Endothelial cell (in vitro differentiated cells): ENCODE data around the gene VAC14. TPM values are rescaled to one million over a fixed set of nuclear protein-coding genes. Genes with fewer than 3 reads are reported as not detected.
"Not testable (repeated sequence)": the region's sequence is repeated elsewhere in the genome, so short reads cannot be mapped to it uniquely, and the experiment has no call there.

Experiments
- DNase-seq: peaks from one replicate; pipeline ENCODE4 v3.0.0; 2021; ENCODE audit warnings: low spot score
- H3K27ac Mint-ChIP-seq: one replicate; pipeline ENCODE4 v1.8.0; 2021; ENCODE audit warnings: mixed read lengths, inconsistent platforms; ENCODE audit not compliant: unreplicated experiment
- H3K27me3 Mint-ChIP-seq: one replicate; pipeline ENCODE4 v1.8.0; 2021; ENCODE audit warnings: mild to moderate bottlenecking, moderate library complexity, mixed read lengths, inconsistent platforms; ENCODE audit not compliant: unreplicated experiment
- H3K36me3 Mint-ChIP-seq: one replicate; pipeline ENCODE4 v1.8.0; 2021; ENCODE audit warnings: mild to moderate bottlenecking, low read depth, mixed read lengths, inconsistent platforms; ENCODE audit not compliant: unreplicated experiment
- H3K4me1 Mint-ChIP-seq: one replicate; pipeline ENCODE4 v1.8.0; 2021; ENCODE audit warnings: mild to moderate bottlenecking, mixed read lengths, inconsistent platforms; ENCODE audit not compliant: unreplicated experiment
- H3K4me3 Mint-ChIP-seq: one replicate; pipeline ENCODE4 v1.8.0; 2021; ENCODE audit warnings: mild to moderate bottlenecking, mixed read lengths, inconsistent platforms; ENCODE audit not compliant: unreplicated experiment
- H3K9me3 Mint-ChIP-seq: one replicate; pipeline ENCODE4 v1.8.0; 2021; ENCODE audit warnings: mixed read lengths, inconsistent platforms; ENCODE audit not compliant: unreplicated experiment
- CTCF ChIP-seq: fragments of 200-600 bp; sonication (generic); IDR thresholded peaks from one replicate; pipeline ENCODE4 v1.5.0; 2021; ENCODE audit warnings: antibody characterized with exemption; ENCODE audit not compliant: unreplicated experiment
- total RNA-seq: library from RNA; stranded (reverse); fragmentation: NEBNext Ultra II Directional; extraction: Animal tissue kit (Norgen Biotek cat#: 25700); gene quantifications from one replicate; pipeline ENCODE4 v1.2.1, GENCODE V29; 2021; ENCODE audit not compliant: unreplicated experiment

VAC14 gene
- total RNA-seq, 1 donor from 2014 or later, result 35.6 TPM

- H3K4me1 Mint-ChIP-seq, result no peaks in the 10 kb centered on the region
- H3K27me3 Mint-ChIP-seq, result no peaks in the 10 kb centered on the region
- no peak overlapping the region for H3K4me3 Mint-ChIP-seq
- H3K9me3 Mint-ChIP-seq, result peaks cover 8% of the 10 kb centered on the region
- peak overlapping the region; percentile 24 for H3K27ac Mint-ChIP-seq
- TF ChIP-seq CTCF, result no peak
- no peak for DNase-seq
- H3K36me3 Mint-ChIP-seq, result peaks cover 5% of the 10 kb centered on the region
Observed at GRCh38 chr16:70647441-70648359, 153.3 kb downstream of the VAC14 start.

DNA sequence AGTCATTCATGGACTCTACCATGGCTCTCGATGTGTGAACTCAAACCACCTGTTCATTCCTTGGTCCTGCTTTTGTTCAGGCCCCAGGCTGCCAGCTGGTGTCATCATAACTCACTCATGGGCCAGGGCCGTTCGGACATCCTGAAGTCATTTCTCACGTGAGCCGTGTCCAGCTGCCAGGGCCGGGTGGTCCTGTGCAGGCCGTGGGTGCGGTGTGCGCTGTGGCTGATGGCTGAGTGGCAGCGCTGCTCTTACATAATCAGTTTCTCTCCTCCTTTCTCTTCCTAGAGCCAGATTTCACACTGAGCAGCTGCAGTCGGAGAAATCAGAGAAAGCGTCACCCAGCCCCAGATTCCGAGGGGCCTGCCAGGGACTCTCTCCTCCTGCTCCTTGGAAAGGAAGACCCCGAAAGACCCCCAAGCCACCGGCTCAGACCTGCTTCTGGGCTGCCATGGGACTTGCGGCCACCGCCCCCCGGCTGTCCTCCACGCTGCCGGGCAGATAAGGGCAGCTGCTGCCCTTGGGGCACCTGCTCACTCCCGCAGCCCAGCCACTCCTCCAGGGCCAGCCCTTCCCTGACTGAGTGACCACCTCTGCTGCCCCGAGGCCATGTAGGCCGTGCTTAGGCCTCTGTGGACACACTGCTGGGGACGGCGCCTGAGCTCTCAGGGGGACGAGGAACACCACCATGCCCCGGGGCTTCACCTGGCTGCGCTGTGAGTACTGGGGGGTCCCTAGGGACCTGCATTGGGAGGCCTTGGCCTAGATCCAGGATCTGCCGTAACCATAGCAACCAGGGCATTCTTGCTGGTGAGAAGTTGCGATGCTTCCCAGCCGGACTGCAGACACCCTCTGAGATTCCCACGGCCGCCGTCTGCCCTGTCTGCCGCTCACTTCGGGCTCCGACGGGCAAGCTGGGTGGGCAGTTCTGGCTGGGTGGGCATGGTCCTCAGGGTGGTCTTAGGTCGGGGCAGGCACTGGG is 154.4 kb downstream of the VAC14 start, which contains the start of gene IL34:
Gene IL34 (plus strand): TSS at position 300 of the 982 bp plus-strand sequence. CDS start 389 bp downstream, at position 689.
- DNase-seq, result no peak
- Mint-ChIP-seq H3K4me1 (no peaks in the 10 kb centered on the region), H3K27ac (no peak within 1 kb of the TSS), H3K9me3 (peaks cover 8% of the 10 kb centered on the region), H3K4me3 (no peak within 1 kb of the TSS), H3K36me3 (peaks cover 5% of the 10 kb centered on the region), H3K27me3 (no peaks in the 10 kb centered on the region)
- no peak for TF ChIP-seq CTCF

- no peak for DNase-seq
- TF ChIP-seq CTCF, result no peak
- no peak overlapping the region for H3K4me3 Mint-ChIP-seq
- H3K36me3 Mint-ChIP-seq, result no peaks in the 10 kb centered on the region
- H3K9me3 Mint-ChIP-seq, result peaks cover 8% of the 10 kb centered on the region
- no peaks in the 10 kb centered on the region for H3K4me1 Mint-ChIP-seq
- H3K27ac Mint-ChIP-seq, result no peak overlapping the region
- no peaks in the 10 kb centered on the region for H3K27me3 Mint-ChIP-seq
Observed at GRCh38 chr16:70644763-70645597, 156.0 kb downstream of the VAC14 start.

DNA sequence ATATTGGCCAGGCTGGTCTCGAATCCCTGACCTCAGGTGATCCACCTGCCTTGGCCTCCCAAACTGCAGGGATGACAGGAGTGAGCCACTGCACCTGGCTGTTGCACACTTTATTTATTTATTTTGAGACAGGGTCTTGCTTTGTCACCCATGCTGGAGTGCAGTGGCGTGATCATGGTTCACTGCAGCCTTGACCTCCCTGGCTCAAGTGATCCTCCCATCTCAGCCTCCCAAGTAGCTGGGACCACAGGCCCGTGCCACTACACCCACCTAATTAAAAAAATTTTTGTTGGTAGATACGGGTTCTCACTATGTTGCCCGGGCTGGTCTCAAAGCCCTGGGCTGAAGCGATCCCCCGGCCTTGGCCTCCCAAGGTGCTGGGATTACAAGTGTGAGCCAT is 157.7 kb downstream of the VAC14 start:
- H3K36me3 Mint-ChIP-seq, DNase-seq, H3K27ac Mint-ChIP-seq, H3K27me3 Mint-ChIP-seq, H3K4me1 Mint-ChIP-seq, H3K4me3 Mint-ChIP-seq, H3K9me3 Mint-ChIP-seq: not testable (repeated sequence)

- no peaks in the 10 kb centered on the region for H3K27me3 Mint-ChIP-seq
- no peak overlapping the region for H3K27ac Mint-ChIP-seq
- H3K36me3 Mint-ChIP-seq, result no peaks in the 10 kb centered on the region
- H3K4me1 Mint-ChIP-seq, result no peaks in the 10 kb centered on the region
- H3K4me3 Mint-ChIP-seq, result no peak overlapping the region
- no peak for TF ChIP-seq CTCF
- no peaks in the 10 kb centered on the region for H3K9me3 Mint-ChIP-seq
- DNase-seq, result no peak
Observed at GRCh38 chr16:70642633-70643032, 158.3 kb downstream of the VAC14 start.
